Hypothalamus (tissue), 51 donors: ENCODE data around the gene PVALEF.
A peak's percentile ranks its signal among the peaks of the same experiment; 100 is the strongest.

ENCODE experiments used
- DNase-seq, 51 donors: peaks; one replicate each; lab custom pipeline; 2025; lab: John Stamatoyannopoulos, UW

PVALEF gene

DNA sequence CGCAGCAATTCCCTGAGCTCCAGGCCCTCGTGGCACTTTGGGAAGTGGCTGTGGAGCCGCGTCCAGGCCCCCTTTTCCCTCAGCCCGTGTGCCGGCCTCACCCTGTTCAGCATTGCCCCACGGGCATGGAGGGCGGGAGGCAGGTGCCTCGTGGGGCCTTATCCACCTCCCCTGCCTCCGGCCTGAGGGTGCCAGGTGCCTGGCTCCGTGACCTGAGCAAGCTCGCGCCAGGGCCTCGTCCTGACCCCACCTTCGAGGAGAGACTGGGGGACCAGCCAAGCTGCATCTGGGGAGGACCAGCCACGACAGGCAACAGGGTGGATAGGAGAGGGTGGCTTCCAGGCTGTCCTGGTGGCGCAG lies 27.7 kb downstream of the PVALEF start:
- DNase-seq, result no peak

- DNase-seq, result no peak
These were observed 28.3 kb downstream of the PVALEF start for GRCh38 chr17:81193470-81194224.

GRCh38 chr17:81194225-81194760 lies 29.0 kb downstream of the PVALEF start:
- no peak for DNase-seq

- DNase-seq, result no peak
These were observed 29.9 kb downstream of the PVALEF start for GRCh38 chr17:81194941-81195901.

- DNase-seq, result no peak
These were observed 30.7 kb downstream of the PVALEF start for GRCh38 chr17:81195941-81196495.

- no peak for DNase-seq
These were observed 31.4 kb downstream of the PVALEF start for GRCh38 chr17:81196505-81197408.

GRCh38 chr17:81197409-81197795 lies 32.1 kb downstream of the PVALEF start:
- no peak for DNase-seq

DNA sequence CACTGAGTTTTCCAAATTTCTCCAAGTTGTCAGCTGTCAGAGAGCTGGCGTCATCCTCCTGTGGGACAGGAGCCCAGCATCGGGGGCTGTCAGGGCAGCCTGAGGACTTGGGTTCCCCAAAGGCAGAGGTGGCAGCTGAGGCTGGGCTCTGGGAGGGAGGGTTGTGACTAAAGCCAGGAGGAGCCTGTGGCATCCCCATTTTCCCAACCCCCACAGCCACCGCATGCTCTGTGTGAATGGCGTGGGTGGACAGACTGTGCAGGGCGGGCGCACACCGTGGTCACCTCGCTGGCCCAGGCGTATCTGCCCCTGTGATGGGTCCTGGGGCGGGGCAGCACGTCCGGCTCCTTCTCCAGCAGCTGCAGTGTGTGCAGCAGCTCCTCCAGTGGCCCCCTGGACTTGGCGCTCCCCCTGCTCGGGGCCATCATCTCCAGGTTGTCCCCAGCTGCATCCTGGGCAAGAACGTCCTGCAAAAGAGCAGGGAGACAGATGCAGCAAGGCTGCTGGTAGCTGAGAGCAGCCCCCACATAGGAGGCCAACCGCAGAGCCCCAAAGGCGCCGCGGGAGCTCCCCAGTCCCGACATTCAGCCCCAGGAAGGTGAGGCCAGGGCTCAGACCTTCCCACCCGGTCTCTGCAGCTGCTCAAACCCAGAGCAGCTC lies 32.7 kb downstream of the PVALEF start:
- DNase-seq, result no peak

DNA sequence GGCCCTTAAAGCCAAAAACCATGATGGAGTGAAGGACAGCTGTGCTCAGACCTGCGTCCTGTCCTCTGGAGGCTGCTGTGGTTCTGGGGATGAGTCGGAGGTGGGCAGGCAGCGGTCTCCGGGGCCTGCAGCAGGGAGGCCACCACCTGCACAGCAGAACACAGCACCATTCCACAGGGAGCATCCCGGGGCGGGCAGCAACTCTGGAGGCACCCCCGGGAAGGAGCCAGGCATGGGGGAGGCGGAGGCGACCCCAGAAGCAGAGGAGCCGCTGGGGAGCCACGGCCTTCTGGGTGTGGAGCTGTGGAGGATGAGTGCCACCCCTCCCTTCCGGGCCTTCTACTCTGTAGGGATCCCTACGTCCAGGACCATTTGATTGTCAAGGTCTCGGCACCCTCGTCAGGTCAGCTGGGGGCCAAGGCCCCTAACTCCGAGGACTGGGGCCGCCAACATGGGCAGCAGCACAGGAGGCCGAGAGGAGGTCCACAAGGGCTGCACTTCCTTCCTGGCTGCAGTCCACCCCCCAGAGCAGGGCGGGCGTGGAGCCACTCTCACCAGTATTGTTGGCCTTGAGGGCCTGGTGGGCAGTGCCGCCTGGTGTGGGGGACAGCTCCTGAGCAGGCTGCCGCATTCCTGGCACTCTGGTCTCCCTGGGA lies 33.6 kb downstream of the PVALEF start:
- no peak for DNase-seq

DNA sequence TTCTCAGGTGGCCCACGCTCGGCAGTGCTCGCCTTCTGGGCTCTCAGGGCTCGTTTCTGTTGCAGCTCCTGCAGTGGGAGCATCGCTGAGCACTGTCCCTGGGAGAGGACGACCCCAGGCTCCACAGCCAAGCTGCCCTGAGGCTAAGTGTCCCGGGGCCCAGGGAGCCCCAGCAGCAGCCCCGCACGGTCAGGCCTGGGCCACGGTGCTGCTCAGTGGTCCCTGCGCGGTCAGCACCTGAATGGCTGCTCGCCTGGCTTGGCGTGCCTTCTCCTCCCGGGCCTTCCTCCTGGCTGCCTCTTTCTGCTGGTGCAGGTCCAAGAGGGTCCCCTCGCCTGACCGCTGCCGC lies 34.1 kb downstream of the PVALEF start:
- no peak for DNase-seq

- DNase-seq, result no peak
These were observed 34.9 kb downstream of the PVALEF start for GRCh38 chr17:81200201-81200600.

GRCh38 chr17:81200695-81201580 lies 35.6 kb downstream of the PVALEF start:
- DNase-seq, result peak in 29 of 51 donors; percentile 4 to 68 (median 32)

GRCh38 chr17:81202318-81202717 lies 37.0 kb downstream of the PVALEF start:
- no peak for DNase-seq

- no peak for DNase-seq
These were observed 37.8 kb downstream of the PVALEF start for GRCh38 chr17:81203136-81203535.

GRCh38 chr17:81204578-81204977 lies 39.3 kb downstream of the PVALEF start:
- no peak for DNase-seq

DNA sequence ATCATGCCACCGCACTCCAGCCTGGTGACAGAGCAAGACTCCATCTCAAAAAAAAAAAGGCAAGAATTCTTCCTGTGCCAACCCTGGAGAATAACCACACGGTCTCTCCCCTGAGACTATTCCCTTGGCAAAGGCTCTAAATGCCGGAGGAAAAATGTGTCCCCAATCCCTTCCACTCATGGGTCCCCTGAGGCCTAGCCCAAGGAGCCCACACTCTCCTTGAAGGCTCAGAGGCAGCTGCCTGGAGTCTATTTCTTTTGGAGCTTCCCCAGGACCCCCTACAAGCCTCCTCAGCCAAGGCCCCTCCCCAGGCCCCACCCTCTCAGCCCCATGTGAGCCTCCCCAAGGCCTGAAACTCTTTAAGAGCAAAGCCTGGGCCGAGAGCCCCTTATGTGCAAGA lies 40.9 kb downstream of the PVALEF start:
- no peak for DNase-seq

GRCh38 chr17:81206657-81207056 lies 41.4 kb downstream of the PVALEF start:
- no peak for DNase-seq
